NCI-H524 treated with DMSO at 0.1 percent for 48 hours (cell line): ENCODE results near the gene ETFA.
A peak's percentile ranks its signal among the peaks of the same experiment; 100 is the strongest.
"Not testable (repeated sequence)": the region's sequence is repeated elsewhere in the genome, so short reads cannot be mapped to it uniquely, and the experiment has no call there.

Source experiments
- DNase-seq: peaks from one replicate; lab custom pipeline; 2025; lab: John Stamatoyannopoulos, UW

The ETFA gene

DNA sequence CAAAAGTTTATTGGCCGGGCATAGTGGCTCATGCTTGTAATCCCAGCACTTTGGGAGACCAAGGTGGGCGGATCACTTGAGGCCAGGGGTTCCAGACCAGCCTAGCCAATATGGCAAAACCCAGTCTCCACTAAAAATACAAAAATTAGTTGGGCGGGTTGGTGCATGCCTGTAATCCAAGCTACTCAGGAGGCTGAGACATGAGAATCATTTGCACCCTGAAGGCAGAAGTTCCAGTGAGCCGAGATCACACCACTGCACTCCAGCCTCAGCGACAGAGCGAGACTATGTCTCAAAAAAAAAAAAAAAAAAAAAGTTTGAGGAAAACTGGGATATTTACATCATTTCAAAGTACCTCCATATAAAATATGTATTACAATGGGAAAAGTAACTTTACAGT is 40.4 kb downstream of the ETFA start:
- no peak for DNase-seq

DNA sequence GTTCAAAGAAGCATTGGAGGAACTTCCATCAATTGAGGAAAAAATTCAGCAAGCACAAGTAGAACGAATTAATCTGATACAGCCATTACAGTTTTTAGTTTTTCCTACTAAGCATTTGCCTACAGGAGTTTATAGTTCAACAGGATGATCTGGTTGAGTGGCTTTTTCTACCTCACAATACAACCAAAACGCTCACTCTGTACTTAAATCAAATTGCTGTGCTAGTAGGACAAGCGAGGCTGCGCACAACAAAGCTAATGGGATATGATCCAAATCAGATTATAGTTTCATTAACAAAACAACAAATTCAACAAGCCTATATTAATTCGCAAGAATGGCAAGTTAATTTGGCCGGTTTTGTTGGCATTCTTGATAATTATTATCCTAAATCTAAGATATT is 44.2 kb downstream of the ETFA start:
- DNase-seq: no peak

DNA sequence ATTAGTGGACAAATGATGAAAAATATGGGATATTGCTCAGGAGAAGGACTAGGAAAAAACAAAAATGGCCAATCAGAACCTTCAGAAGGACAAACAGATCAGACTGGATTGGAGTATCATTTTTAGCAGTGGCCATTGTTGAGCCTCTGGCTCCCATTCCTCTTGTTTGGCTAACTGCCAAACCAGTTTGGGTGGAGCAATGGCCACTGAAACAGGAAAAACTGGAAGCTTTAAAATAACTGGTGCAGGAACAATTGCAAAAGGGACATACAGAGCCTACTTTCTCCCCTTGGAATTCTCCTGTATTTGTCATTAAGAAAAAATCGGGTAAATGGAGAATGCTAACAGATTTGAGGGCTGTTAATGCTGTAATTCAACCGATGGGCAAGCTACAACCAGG is 45.5 kb downstream of the ETFA start:
- DNase-seq: not testable (repeated sequence)

DNA sequence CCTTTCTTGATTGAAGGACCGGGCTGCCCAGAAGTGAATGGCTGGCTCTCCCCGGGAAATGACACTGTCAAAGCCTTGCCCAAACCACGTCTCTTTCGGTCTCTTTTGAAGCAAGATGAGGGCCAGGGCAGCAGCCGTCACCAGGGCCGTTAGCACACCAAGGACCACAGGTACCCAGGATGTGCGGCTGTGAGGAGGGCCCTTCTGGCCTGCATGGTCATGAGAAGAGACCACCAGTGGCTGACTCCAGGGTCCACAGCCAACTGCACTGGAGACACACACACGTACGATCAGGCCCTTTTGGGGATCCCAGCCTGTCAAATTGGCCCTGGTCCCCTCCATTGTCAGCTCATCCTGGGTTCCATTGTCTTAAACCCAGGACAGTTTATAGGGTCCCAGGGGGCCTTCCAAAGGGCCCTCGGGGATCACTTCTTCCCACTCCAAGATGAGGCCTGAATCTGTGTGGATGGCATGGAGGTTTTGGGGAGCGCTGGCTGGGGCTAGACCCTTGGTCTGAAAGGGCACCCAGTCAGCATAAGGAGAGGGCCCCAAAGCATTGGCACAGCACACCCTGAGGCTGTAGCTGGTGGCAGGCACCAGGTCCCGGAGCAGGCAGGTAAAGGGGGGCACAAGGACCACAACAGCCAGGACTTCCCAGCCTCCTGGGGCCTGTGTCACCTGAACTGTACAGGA is 50.9 kb downstream of the ETFA start:
- DNase-seq: no peak

DNA sequence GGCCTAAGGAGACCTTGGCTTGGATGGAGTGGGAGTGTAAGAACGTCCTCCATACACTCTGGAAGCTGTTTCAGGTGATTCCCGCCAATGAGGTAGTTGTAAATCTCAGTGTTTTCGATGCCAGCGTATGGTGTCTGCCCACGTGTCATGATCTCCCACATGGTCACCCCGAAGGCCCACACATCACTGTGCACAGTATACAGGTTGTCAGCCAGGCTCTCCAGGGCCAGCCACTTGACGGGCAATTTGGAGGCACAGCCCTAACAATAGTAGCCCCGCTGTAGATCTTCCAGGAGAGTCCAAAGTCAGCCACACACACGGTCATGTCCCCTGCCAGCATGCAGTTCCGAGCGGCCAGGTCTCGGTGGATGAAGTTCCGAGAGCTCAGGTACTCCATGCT is 51.9 kb downstream of the ETFA start:
- no peak for DNase-seq

DNA sequence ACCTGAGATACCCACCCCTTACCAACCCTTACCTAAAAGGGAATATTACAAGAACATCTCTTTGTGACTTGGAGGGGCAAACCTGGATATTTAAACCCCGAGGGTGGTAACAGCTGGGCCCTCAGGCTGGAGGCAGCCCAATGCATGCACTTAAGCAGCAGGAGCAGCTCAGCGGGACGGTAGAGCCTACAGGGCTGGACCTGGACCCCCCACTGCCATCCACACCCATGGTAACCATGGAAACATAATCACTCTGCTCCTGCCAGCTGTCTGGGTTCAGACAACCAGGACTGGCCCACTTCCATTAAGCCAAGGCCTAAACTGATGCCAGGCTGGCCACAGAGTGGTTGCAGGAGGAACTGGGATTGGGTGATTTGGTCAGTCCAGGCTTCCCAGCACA is 52.8 kb downstream of the ETFA start:
- DNase-seq: peak; percentile 98

DNA sequence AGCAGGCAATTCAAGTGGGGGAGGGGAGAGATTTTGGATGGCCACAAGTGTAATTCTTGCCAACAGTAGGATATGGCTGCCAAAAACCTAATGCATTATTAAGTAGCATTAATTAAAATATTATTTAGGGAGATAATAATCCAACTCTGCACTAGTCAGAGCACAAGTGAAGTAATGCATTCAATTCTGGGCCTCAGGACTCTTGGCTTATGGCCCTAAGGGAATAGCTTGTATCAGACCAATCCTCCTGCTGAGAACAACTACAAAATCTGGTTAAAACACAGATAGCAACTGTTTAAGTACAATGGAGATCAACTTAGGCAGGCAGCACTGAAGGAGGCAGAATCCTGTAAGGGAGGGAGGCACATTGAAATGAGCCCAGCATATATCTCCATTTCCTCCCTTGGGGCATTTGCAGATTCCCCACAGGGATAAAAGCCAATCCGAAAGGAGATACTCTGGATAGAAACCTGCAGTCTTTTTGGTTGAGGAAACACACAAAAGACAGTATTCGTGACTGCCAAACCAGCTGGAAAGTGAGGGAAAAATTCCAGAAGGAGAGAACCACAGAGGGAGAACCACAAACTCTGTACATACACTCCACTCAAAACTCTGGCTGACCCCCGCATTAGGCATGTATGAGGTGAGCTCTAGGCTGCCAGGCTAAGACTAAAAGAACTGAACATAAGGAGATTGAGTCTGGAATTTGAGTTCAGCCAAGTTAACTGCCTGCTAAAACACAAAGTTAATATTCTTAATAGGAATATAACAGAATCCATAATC is 57.4 kb downstream of the ETFA start:
- no peak for DNase-seq

DNA sequence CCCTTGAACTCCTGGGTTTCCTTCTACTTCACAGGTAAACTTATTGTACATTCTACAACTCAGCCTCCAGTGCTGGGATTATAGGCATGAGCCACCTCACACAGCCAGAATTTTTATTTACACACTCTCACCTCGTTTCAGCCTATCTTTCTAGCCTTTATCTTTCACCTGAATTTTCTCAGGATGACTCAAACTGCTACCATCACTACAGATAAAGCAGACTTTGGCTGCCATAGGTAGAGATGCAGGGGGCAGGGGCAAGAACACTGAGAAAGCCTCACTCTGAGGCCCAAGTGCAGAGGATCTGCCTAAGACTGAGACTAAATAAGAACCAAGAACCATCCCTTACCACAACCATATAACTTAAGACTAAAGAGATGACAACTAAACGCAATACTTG is 59.0 kb downstream of the ETFA start:
- no peak for DNase-seq

DNA sequence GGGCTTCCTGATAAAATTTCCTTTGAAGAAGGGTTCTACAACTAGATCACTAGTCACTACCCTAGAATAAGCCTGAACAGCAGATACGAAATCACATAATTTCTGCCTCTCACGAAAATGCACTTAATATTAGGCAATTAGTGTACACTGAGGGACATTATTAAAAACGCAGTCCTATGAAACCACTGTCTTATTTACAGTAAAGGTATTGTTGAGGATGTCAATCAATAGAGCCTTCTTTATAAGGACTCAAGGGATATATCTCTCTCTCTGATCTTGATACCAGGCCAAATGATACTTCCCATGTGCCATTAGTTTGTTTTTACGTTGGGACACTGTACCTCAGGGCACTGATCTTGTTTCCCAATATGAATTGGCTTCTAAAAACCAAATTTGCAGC is 59.6 kb downstream of the ETFA start:
- no peak for DNase-seq

DNA sequence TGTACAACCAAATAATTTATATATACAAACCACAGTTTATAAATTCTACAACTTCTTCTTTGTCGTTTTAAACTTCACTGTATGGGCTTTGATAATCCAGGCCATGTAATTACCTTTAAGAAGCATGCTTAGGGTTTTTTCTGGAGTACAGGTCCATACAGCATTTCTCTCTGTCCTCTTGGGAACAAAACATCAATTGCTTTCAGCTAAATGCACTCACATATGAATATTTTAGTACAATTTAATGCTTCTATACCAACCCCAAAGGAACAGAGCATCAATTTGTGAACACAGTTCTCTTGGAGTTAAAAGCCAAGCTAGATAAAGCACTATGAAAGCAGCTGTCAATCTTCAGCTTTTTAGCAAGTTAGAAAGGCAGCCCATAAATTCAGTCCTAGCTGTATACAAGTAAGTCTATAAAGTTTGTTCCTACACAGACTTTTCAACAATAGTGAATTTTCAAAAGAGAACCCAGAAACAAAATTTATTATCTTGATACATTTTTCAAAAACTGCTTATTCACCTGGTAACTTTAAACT is 66.1 kb downstream of the ETFA start:
- DNase-seq: no peak

DNA sequence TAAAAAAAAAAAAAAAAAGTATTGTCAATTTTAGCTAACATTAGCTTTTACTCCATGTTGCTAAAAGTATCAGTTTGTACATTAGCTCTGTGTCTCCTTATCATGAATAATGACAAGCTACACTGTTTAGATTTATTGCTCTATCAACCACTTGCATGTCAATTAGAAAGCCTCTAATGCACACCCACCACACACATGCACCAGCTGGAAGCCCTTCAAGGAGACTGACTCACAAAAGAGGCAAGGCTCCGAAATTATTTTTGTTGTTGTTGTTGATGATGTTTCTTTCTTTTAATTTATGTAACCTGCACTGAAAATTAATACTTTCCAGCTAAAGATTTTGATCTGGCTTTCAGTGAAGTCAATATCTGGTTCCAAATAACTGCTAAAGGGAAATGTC is 71.5 kb downstream of the ETFA start:
- no peak for DNase-seq

DNA sequence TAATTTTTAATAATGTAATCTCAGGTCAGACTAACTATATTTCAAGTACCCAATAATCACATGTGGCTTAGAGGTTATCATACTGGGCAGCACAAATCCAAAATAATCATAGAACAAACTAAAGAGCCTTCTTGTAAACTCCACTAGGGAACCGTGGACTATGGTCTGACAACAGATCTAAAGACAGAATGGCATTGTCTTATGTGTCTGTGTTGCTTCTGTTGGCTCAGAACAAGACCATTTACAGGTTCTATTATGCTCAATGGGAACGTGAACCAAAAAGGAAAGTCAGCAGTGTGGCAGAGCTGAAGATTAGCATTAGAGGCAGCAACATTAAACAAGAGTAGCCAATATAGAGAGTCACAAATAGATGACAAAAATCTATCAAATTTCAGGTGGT is 74.9 kb downstream of the ETFA start:
- no peak for DNase-seq

DNA sequence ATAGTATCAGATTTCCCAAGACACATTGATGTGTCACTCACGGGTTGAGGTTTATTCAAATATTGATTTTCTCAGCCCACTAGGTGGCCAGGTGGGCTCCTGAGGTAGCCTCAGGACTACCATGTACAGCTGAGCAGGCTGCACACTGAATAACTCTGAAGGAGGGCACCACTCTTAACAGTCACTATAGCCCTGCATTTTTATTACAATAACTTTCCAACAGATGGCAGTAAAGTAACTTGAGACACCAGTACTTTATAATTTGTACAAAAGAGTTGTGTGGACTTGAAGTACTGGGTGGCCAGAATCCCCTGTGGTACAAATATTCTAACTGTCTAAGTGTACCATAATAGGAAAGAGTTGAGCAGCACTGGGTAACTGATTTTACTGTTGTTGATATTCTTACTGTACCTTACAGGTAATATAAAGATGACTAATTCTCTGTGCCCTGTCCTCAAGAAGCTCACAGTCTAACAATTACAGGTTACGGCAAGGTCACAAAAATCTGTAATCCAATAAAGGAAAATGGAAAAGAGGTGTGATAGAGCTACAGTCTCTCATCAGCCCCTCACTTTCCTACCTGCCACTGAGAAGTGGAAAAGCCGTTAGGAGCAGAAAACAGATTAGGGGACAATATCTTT is 76.0 kb downstream of the ETFA start:
- DNase-seq: peak; percentile 79

DNA sequence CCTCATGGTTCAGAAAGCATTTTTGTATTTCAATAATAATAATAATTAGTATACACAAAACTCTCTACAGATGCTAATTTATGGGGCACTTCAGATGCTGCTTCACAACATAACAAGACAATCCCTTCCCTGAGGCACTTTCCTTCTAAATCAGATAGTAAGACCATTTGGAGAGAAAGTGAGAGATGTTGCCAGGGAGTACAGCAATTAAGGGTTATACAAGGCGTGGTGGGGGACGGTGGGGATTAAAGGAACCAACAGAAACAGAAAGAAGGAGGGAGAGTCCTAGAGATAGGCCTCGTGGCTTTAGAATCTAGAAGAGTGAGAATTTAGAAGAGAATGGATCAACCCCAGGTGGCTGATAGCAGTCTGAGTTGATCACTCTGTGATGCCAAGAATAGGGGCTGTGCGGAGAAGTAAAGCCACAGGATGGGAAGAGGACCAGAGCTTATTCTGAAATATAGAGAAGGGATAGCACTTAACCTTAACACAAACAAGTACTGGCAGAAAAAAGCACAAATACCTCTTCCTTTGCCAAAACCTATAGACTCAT is 76.9 kb downstream of the ETFA start:
- no peak for DNase-seq

DNA sequence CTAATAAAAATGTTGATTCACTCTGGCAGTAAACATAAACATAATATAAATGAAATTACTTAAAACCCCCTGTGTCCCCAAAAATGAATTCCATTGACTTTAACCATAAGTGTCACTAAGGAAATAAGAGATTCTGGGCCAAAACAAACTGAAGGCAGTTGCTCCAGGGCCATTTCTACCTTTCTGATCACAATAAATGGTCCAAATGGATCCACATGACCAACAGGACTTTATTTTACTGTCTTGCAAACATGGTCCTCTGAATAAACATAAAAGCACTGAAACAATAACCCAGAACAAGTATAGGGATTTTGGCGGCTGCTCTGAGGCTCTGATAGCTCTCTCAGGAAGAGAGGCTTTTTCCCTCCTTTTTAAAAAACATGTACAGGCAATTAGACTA is 77.3 kb downstream of the ETFA start:
- no peak for DNase-seq

DNA sequence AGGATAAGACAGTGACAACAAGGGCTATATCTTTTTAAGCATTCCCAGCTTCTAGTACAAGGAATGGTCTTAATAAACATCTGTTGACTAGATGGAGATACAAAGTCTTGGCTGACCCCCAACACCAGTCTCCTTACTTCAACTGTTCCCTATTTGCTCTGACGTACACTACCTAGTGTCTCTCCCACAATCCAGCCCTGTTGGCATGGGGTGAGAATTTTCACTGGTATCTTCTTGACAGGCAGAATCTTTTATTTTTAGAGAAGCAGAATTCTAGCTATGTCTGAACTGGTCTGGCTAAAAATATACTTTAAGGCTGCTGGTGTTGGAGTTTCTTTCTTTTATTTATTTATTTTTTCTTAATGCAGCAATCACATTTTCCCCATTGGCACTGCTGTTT is 82.0 kb downstream of the ETFA start:
- no peak for DNase-seq

DNA sequence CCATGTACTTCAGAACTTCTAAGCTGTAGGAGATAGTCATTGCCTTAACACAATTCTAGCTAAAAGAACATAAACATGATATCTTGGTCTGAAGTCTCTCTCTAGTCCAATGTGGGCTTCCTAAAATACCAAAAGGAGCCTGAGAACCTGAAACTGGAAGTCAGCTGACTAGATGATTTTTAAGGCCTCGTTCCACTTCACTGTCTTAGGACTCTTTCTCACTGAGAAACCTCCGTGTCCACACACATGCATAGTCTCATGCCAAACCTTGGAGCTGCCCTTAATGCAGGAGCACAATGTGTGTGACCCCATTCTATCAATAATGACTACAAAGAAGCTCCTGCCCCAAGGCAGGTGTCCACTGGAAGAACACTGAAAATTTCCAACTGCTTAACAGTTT is 87.7 kb downstream of the ETFA start:
- DNase-seq: no peak

DNA sequence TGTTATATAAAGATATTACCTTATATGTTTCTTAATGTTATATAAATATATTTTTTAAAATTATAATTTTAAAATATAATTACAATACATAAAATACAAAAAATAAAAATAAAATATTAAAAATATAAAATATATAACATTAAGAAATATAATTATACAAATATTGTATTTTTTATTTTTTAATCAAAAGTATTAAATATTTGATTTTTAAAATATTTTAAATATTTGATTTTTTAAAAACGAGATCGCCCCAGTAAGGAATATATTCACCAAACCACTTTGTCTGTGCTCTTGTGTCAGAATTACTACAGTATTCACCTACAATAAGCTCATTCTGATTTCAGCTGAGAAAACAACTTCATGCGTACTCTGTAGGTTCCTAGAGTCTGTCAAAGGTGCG is 89.1 kb downstream of the ETFA start:
- DNase-seq: no peak

DNA sequence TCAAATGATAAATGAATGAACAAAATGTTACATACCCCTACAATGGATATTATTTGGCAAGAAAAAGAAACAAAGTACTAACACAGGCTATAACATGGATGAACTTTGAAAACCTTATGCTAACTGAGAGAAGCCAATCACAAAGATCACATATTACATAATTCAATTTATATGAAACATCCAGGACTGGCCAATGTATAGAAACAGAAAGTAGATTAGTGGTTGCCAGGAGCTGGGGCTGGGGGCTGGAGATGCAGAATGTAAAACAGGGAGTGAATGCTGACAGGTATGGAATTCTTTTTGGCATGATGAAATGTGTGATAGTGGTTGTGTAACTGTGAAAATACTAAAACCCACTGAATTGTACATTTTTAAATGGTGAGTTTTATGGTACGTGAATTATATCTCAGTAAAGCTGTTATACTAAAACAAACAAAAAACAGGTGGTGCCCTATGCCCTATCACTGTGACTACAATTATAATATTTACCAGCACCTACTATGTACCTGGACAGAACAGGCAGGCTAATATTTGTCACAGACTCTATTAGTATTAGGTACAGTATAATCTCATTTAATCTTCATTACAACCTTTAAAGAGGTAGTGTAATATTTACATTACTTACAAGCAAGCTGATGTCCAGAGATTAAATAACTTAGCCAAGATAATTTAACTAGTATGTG is 90.0 kb downstream of the ETFA start:
- DNase-seq: no peak

DNA sequence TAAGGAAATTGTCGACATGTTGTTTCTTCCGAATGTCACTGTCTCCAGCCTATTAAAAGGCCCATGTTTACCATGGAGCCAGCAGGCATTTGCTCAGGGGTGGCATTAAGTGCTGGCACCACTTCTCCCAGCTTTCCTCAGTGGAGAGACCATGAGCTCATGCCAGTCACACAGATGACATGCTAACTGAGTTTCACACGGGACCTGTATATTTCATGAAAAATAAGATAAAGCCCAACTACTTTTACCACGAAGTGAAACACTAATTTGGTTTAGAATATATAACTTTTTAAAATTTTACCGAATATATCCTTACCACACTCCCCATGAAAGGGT is 93.4 kb downstream of the ETFA start:
- no peak for DNase-seq

DNA sequence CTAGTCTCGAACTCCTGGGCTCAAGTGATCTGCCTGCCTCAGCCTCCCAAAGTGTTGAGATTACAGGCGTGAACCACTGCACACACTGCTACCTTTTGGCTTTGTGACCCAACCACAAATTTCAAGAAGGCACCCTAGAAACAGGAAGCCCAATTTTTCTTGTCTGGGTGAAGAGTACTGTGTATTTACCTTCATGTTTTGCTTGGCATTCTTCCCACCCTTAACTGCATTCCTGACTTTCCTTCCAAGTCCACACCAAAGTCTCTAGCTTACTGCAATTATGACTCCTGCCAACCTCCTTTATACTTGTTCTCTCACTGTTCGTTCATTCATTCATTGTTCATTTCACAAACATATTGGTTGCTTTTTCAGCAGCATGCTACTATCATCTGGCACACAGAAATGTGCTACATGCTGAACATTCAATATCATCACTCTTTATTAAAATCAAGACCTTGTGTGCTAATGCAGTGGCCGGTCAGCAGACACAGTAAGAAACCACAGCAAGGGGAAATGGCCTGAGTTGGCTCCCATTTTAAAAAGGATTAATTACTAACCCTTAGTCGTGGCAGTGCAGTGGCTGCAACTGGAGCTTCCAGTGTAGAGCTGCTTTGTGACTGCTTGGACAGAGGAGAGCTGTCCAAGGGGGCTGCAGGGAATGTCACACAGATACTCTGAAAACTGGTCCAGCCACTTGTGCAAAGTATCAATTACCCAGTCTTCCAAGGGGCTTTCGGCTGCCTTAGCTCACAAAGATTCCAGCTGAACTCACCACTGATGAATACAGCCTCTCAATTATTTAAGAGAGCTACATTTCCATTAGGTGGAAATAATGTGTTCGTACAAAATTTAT is 94.0 kb downstream of the ETFA start:
- no peak for DNase-seq
